D721Med (cell line): ENCODE results near the gene HS3ST4.

Experiments used
- DNase-seq: peaks from one replicate; pipeline ENCODE4 v3.0.0; 2011; ENCODE audit warnings: low spot score; ENCODE audit not compliant: insufficient read length
- FAIRE-seq: peaks from 2 replicates; lab custom pipeline; 2011; peaks lifted over from hg19 to GRCh38; lab: Jason Lieb, UNC
- CTCF ChIP-seq: IDR thresholded peaks from 2 replicates; pipeline ENCODE4 v1.5.1; 2012; ENCODE audit warnings: mild to moderate bottlenecking, control low read depth; ENCODE audit not compliant: insufficient read depth; ENCODE audit errors: missing control alignments

The HS3ST4 gene

DNA sequence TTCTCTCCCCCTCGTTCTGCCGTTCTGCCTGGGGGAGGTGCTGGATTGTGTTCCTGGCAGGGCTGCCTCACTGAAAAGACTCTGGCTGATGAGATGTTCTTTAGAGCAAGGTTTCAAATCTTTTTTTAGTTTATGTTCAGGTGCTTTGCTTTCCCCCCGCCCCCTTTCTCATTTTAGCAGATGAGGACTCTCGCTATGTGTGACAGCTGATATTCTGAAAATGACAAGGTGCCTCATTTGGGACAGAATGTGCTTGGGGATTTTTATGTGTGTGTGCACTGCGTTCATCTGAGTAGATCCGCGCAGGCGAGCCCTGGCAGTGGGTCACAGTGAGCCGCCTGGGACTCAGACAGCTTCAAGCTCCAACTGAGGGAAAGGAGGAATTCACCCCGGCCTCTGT is 205.9 kb downstream of the HS3ST4 start:
- no peak for FAIRE-seq
- no peak for TF ChIP-seq CTCF
- DNase-seq, result no peak

- no peak for DNase-seq
- no peak for FAIRE-seq
- no peak for TF ChIP-seq CTCF
Observed at GRCh38 chr16:25905810-25906209, 214.1 kb downstream of the HS3ST4 start.

GRCh38 chr16:25910971-25911370 is 219.2 kb downstream of the HS3ST4 start:
- FAIRE-seq (no peak), DNase-seq (no peak)
- TF ChIP-seq CTCF, result no peak

DNA sequence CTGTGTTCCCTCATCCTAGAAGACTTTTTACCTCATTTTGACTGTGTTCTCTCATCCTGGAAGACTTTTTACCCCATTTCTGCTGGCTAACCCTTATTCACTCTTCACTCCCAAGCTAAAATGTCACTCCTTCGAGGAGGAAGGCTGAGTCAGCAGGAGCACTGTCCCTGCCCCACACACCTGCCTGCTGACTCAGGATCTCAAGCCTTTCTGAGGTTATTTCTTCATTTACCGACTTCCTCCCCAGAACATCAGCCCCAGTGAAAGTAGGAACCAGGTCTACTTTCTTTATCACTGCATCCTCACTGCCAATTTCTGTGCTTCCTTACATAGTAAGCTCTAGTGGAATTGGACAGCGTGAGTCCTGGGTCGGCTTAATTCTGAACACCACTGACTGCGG is 220.6 kb downstream of the HS3ST4 start:
- TF ChIP-seq CTCF, result no peak
- FAIRE-seq, result no peak
- no peak for DNase-seq

- DNase-seq, result no peak
- no peak for TF ChIP-seq CTCF
- no peak for FAIRE-seq
Observed at GRCh38 chr16:25914357-25914962, 222.7 kb downstream of the HS3ST4 start.

- FAIRE-seq (no peak), DNase-seq (no peak)
- no peak for TF ChIP-seq CTCF
Observed at GRCh38 chr16:25916037-25916436, 224.3 kb downstream of the HS3ST4 start.

DNA sequence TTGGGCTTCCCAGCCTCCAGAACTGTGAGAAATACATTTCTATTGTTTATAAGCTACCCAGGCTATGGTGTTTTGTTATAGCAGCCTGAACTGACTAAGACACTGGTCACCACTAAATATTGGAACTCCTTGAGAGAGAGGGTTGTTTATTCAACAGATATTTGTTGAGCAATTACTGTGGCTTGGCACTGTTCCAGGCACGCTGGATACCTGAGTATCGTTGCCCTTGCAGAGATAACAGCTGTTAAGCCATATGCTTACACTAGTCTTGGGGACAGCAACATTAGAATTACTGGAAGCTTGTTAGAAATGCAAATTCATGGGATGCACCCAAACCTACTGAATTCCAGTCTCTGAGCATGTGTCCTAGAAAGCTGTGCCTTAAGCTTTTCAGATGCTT is 230.7 kb downstream of the HS3ST4 start:
- DNase-seq (no peak), FAIRE-seq (no peak)
- no peak for TF ChIP-seq CTCF
